ENCODE measurements around the gene CLEC16A.
A peak's percentile ranks its signal among the peaks of the same experiment; 100 is the strongest.

Gene CLEC16A

GRCh38 chr16:11015076-11015475 lies 70.7 kb downstream of the CLEC16A start:
- no peak for TF ChIP-seq CTCF (IDR thresholded peaks at IDR 0.05; ENCODE audit: low read length, missing control alignments)
- no peak overlapping the region for H3K4me3 ChIP-seq (replicated peaks; ENCODE audit: low read depth, low read length)
- DNase-seq (ENCODE audit: low read depth) = no peak

- no peak overlapping the region for H3K4me3 ChIP-seq (replicated peaks; ENCODE audit: low read depth, low read length)
- TF ChIP-seq CTCF (IDR thresholded peaks at IDR 0.05; ENCODE audit: low read length, missing control alignments) = no peak
- DNase-seq (ENCODE audit: low read depth) = no peak
Measured at GRCh38 chr16:11015607-11016006, 71.2 kb downstream of the CLEC16A start.

DNA sequence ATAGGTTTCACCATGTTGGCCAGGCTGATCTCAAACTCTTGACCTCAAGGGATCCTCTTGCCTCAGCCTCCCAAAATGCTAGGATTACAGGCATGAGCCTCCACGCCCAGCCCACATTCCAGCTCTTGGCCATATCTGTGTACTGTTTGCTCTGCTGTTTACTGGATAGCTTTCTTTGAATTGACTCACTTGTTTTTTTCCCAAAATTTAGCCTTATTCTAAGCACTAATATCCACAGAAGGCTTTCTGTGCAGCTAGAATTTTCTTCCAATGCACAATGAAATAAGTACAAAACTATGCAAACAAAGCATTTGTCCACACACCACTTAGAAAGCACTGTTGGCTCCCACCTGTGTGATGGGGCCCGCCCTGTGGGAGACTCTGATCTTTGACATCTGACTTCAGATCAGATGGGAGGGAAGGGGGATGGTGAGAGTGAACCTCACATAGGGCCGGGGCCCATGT lies 72.2 kb downstream of the CLEC16A start:
- no peak overlapping the region for H3K4me3 ChIP-seq (replicated peaks; ENCODE audit: low read depth, low read length)
- no peak for DNase-seq (ENCODE audit: low read depth)
- TF ChIP-seq CTCF (IDR thresholded peaks at IDR 0.05; ENCODE audit: low read length, missing control alignments) = no peak

DNA sequence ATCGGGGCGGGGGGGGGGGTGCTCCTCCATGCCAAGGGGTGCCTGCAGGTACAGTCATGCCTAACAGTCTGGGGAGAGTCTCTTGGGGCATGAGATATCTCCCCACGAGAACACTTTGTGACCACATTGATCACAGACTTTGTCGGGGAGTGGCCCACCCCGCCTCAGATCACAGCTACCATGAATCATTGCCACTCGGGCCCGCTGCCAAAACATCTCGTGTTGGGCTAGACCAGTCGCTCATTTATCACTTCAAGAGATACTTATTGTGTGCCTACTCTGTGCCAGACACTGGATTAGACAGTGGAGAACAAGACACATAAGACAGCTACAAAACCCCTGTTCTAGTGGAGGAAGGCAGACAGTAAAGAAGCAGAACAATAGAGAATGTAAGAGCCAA lies 72.6 kb downstream of the CLEC16A start:
- DNase-seq (ENCODE audit: low read depth) = peak; percentile 70
- no peak for TF ChIP-seq CTCF (IDR thresholded peaks at IDR 0.05; ENCODE audit: low read length, missing control alignments)
- H3K4me3 ChIP-seq (replicated peaks; ENCODE audit: low read depth, low read length) = no peak overlapping the region

DNA sequence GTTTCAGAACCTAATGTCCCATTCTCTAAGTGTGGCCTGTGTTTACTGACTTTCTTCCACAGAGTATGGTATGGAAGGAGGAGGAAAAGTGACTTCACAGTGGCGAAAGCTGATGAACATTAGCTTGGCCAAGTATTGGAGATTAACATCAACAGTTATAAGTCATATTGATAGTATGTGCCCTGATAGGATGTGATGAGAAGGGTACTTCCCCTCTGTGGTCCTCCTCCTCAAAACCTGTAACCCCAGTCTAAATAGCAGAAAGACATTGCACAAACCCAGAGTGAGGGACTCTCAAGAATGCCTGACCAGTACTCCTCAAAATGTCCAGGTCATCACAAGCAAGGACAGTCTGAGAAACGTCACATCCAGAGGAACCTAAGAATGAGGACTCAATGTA lies 73.1 kb downstream of the CLEC16A start:
- peak; percentile 10 for DNase-seq (ENCODE audit: low read depth)
- no peak for TF ChIP-seq CTCF (IDR thresholded peaks at IDR 0.05; ENCODE audit: low read length, missing control alignments)
- H3K4me3 ChIP-seq (replicated peaks; ENCODE audit: low read depth, low read length) = no peak overlapping the region

DNA sequence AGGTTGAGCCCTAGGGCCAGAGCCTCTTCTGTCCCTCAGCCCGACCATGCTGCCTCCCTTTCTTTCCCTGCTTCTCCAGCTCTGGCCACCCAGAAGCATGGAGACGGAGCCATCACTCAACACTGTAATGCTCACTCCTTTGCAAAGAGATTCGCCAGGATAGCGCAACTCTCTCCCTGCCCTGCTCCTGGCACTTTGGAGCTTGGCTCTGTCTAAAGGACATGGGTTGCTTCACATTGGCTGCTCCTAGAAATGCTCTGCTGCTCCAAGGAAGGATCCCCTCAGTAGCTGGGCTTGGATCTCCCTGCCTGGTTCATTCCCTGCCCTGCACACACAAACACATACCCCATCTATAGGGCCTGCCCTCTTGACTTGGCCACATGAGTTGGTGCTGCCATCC lies 76.0 kb downstream of the CLEC16A start:
- TF ChIP-seq CTCF (IDR thresholded peaks at IDR 0.05; ENCODE audit: low read length, missing control alignments) = no peak
- DNase-seq (ENCODE audit: low read depth) = no peak
- H3K4me3 ChIP-seq (replicated peaks; ENCODE audit: low read depth, low read length) = no peak overlapping the region

DNA sequence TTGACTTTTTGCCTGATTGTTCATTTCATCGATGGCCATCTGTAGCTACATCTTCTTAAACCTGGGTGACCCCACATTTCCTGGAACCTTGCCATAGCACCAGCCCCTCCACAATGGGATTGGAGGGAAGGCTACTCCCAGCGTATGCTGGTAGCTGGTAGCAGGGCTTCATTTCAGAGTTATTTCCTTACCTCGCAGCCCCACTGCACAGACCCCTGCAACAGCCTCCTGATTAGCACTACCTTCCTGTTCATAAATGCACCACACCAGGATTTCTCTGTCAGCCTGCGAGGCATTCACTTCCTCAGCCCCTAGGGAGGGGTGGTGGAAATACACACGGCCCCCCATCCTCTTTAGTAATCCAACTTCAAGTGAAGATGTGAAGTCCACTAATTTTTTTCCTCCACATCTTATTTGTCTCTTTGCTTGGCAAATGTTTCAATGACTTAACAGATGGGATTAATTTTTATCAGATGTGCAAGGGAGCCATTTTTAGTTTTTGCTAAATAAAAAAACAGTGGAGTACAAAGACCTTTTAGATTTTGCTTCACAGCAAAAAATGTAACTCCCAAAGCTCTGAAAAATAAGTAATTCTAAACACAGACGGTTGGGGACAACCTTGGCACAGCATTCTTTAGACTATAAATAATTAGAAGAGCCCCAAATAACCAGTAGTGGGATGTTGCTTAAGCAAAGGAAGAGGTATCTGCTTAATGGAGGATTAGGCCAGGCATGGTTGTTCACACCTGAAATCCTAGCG lies 76.6 kb downstream of the CLEC16A start:
- no peak overlapping the region for H3K4me3 ChIP-seq (replicated peaks; ENCODE audit: low read depth, low read length)
- TF ChIP-seq CTCF (IDR thresholded peaks at IDR 0.05; ENCODE audit: low read length, missing control alignments) = no peak
- DNase-seq (ENCODE audit: low read depth) = no peak

Data from fibroblast of pulmonary artery (primary cell).